ENCODE measurements around the gene RPL3. TPM values are rescaled to one million over a fixed set of nuclear protein-coding genes. Genes with fewer than 3 reads are reported as not detected.

RPL3 gene
- polyA plus RNA-seq, 1 donor from 2014 or later = 1,527 TPM

GRCh38 chr22:39368461-39368911 is 49.1 kb upstream of the RPL3 start:
- no peaks in the 10 kb centered on the region for H3K27me3 ChIP-seq (ENCODE audit: insufficient read depth, low read depth, low read length)

GRCh38 chr22:39367035-39367434 is 47.6 kb upstream of the RPL3 start:
- H3K36me3 ChIP-seq (ENCODE audit: insufficient read depth, low read length) = no peaks in the 10 kb centered on the region
- H3K9me2 ChIP-seq (ENCODE audit: insufficient read depth, low read length) = no peaks in the 10 kb centered on the region
- no peak overlapping the region for H3K9ac ChIP-seq (ENCODE audit: low read length)
- no peaks in the 10 kb centered on the region for H3K27me3 ChIP-seq (ENCODE audit: insufficient read depth, low read depth, low read length)
- H3K27ac ChIP-seq (ENCODE audit: low read length) = no peak overlapping the region
- no peak overlapping the region for H3K4me2 ChIP-seq (ENCODE audit: low read length)
- H4K20me1 ChIP-seq (ENCODE audit: insufficient read depth) = no peaks in the 10 kb centered on the region
- TF ChIP-seq, protein P1, sequence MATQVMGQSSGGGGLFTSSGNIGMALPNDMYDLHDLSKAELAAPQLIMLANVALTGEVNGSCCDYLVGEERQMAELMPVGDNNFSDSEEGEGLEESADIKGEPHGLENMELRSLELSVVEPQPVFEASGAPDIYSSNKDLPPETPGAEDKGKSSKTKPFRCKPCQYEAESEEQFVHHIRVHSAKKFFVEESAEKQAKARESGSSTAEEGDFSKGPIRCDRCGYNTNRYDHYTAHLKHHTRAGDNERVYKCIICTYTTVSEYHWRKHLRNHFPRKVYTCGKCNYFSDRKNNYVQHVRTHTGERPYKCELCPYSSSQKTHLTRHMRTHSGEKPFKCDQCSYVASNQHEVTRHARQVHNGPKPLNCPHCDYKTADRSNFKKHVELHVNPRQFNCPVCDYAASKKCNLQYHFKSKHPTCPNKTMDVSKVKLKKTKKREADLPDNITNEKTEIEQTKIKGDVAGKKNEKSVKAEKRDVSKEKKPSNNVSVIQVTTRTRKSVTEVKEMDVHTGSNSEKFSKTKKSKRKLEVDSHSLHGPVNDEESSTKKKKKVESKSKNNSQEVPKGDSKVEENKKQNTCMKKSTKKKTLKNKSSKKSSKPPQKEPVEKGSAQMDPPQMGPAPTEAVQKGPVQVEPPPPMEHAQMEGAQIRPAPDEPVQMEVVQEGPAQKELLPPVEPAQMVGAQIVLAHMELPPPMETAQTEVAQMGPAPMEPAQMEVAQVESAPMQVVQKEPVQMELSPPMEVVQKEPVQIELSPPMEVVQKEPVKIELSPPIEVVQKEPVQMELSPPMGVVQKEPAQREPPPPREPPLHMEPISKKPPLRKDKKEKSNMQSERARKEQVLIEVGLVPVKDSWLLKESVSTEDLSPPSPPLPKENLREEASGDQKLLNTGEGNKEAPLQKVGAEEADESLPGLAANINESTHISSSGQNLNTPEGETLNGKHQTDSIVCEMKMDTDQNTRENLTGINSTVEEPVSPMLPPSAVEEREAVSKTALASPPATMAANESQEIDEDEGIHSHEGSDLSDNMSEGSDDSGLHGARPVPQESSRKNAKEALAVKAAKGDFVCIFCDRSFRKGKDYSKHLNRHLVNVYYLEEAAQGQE (IDR thresholded peaks at IDR 0.05; ENCODE audit: borderline replicate concordance) = no peak
- TF ChIP-seq CTCF (IDR thresholded peaks at IDR 0.05; ENCODE audit: poor library complexity, severe bottlenecking) (no peak), MXI1 (conservative IDR thresholded peaks at IDR 0.05; ENCODE audit: poor library complexity, severe bottlenecking) (no peak), TAF1 (IDR thresholded peaks at IDR 0.05; ENCODE audit: low read depth) (no peak), SMC3 (conservative IDR thresholded peaks at IDR 0.05; ENCODE audit: poor library complexity) (no peak), POLR2AphosphoS5 (IDR thresholded peaks at IDR 0.05) (no peak), RAD21 (conservative IDR thresholded peaks at IDR 0.05) (no peak), EP300 (conservative IDR thresholded peaks at IDR 0.05; ENCODE audit: poor library complexity, severe bottlenecking) (no peak), EZH2 (IDR thresholded peaks at IDR 0.05; ENCODE audit: borderline replicate concordance, insufficient read depth, low read length, poor library complexity, severe bottlenecking) (no peak)
- no peaks in the 10 kb centered on the region for H3K79me2 ChIP-seq (replicated peaks; ENCODE audit: insufficient read depth, low read length)
- no peak overlapping the region for H3K4me3 ChIP-seq (ENCODE audit: low read length)
- no peaks in the 10 kb centered on the region for H3F3A ChIP-seq (ENCODE audit: insufficient read depth, low read length, poor library complexity, severe bottlenecking)
- no peak overlapping the region for H2AFZ ChIP-seq (ENCODE audit: low read depth, low read length)
- H3K9me3 ChIP-seq (ENCODE audit: low read length) = no peaks in the 10 kb centered on the region

More at GRCh38 chr22:39368461-39368911, 49.1 kb upstream of the RPL3 start:
- H4K20me1 ChIP-seq (ENCODE audit: insufficient read depth) = no peaks in the 10 kb centered on the region
- H3K4me2 ChIP-seq (ENCODE audit: low read length) = no peak overlapping the region
- H3K4me3 ChIP-seq (ENCODE audit: low read length) = no peak overlapping the region
- no peaks in the 10 kb centered on the region for H3K79me2 ChIP-seq (replicated peaks; ENCODE audit: insufficient read depth, low read length)
- H3F3A ChIP-seq (ENCODE audit: insufficient read depth, low read length, poor library complexity, severe bottlenecking) = no peaks in the 10 kb centered on the region
- H3K9me2 ChIP-seq (ENCODE audit: insufficient read depth, low read length) = no peaks in the 10 kb centered on the region
- no peaks in the 10 kb centered on the region for H3K9me3 ChIP-seq (ENCODE audit: low read length)
- H3K27ac ChIP-seq (ENCODE audit: low read length) = no peak overlapping the region
- no peaks in the 10 kb centered on the region for H3K36me3 ChIP-seq (ENCODE audit: insufficient read depth, low read length)
- H2AFZ ChIP-seq (ENCODE audit: low read depth, low read length) = no peak overlapping the region
- no peak for TF ChIP-seq EZH2 (IDR thresholded peaks at IDR 0.05; ENCODE audit: borderline replicate concordance, insufficient read depth, low read length, poor library complexity, severe bottlenecking)
- TF ChIP-seq TAF1 (IDR thresholded peaks at IDR 0.05; ENCODE audit: low read depth) = no peak
- no peak for TF ChIP-seq RAD21 (conservative IDR thresholded peaks at IDR 0.05)
- no peak for TF ChIP-seq CTCF (IDR thresholded peaks at IDR 0.05; ENCODE audit: poor library complexity, severe bottlenecking)
- no peak for TF ChIP-seq EP300 (conservative IDR thresholded peaks at IDR 0.05; ENCODE audit: poor library complexity, severe bottlenecking)
- no peak overlapping the region for H3K9ac ChIP-seq (ENCODE audit: low read length)
